Measurements from ENCODE around the gene HTRA1.

DNA sequence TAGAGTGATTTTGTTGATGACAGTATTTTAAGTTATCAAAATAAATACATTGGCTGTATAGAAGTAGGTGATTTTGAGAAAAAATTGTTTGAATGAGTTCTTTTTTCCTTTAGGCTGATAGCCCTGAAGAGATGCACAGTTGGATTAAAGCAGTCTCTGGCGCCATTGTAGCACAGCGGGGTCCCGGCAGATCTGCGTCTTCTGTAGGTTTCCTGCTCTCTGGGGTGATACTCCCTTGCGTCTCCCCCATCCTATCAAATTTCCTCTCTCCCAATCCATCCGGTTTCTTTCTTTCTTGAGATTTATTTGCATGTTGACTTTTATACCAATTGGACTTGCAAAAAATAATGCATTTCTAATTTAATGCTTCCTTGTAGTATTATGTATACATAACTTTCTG, 34.5 kb upstream of the HTRA1 start:
- TF ChIP-seq, protein P1, sequence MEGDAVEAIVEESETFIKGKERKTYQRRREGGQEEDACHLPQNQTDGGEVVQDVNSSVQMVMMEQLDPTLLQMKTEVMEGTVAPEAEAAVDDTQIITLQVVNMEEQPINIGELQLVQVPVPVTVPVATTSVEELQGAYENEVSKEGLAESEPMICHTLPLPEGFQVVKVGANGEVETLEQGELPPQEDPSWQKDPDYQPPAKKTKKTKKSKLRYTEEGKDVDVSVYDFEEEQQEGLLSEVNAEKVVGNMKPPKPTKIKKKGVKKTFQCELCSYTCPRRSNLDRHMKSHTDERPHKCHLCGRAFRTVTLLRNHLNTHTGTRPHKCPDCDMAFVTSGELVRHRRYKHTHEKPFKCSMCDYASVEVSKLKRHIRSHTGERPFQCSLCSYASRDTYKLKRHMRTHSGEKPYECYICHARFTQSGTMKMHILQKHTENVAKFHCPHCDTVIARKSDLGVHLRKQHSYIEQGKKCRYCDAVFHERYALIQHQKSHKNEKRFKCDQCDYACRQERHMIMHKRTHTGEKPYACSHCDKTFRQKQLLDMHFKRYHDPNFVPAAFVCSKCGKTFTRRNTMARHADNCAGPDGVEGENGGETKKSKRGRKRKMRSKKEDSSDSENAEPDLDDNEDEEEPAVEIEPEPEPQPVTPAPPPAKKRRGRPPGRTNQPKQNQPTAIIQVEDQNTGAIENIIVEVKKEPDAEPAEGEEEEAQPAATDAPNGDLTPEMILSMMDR (IDR thresholded peaks at IDR 0.05), result no peak
- TF ChIP-seq POLR2A (IDR thresholded peaks at IDR 0.05), result no peak
- TF ChIP-seq POLR2AphosphoS5 (IDR thresholded peaks at IDR 0.05), result no peak
- TF ChIP-seq EP300 (IDR thresholded peaks at IDR 0.05), result no peak

Measured in stomach (tissue), 4 donors.